Measurements from ENCODE around the gene GDF7.

Gene GDF7

GRCh38 chr2:20666304-20667150 lies at the start of gene GDF7:
TSS of gene GDF7 (plus strand) at chr2:20667144. CDS start at chr2:20667240, 96 bp downstream.
- H3K4me3 ChIP-seq (ENCODE audit: low read depth, low read length) = peak within 1 kb of the TSS; percentile 59
- H3K36me3 ChIP-seq (ENCODE audit: control insufficient read depth, insufficient read depth, low read length) = no peaks in the 10 kb centered on the region
- peaks cover 35% of the 10 kb centered on the region for H3K4me1 ChIP-seq (ENCODE audit: control insufficient read depth, insufficient read depth, low read length)
- H3K9me3 ChIP-seq (ENCODE audit: control insufficient read depth, insufficient read depth, low read length) = no peaks in the 10 kb centered on the region
- no peak within 1 kb of the TSS for H3K27ac ChIP-seq (ENCODE audit: low read depth, low read length)
- H3K27me3 ChIP-seq (ENCODE audit: control insufficient read depth, insufficient read depth, low read length) = peaks cover 96% of the 10 kb centered on the region
- no peak within 1 kb of the TSS for H3K9ac ChIP-seq (ENCODE audit: low read depth, low read length)

DNA sequence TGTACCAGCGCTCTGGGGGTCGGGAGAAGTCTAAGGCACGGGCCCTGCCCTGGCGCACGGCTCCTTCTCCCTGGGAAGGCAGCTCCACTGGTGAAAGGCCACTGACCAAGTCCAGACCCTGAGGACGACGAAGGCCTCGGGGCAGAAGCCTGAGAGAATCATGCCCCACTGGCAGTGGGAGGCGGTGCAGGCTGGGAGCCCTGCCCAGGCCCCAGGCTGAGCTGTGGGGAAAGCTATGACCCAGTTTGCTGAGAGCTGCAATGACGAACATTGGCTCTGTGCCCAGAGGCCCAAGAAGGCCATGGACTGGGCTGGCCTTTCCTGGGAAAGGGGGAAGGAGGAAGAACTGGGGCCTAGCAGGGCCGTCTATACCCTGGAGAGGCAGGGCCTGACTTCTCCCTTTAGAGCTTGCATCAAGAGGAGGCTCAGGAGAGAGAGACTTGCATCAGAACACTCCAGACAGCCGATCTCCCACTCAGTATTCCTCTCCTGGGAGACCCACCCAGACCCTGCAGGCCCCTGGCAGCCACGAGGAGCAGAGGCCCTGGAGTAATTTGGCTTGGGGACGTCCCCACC lies 49.0 kb upstream of the GDF7 start:
- Histone ChIP-seq H3K27me3 (ENCODE audit: control insufficient read depth, insufficient read depth, low read length) (no peaks in the 10 kb centered on the region), H3K27ac (ENCODE audit: low read depth, low read length) (no peak overlapping the region), H3K4me1 (ENCODE audit: control insufficient read depth, insufficient read depth, low read length) (peaks cover 24% of the 10 kb centered on the region; the same call in 1 of the 2 replicates), H3K36me3 (ENCODE audit: control insufficient read depth, insufficient read depth, low read length) (peaks cover 3% of the 10 kb centered on the region; the same call in 1 of the 2 replicates), H3K9ac (ENCODE audit: low read depth, low read length) (no peak overlapping the region), H3K4me3 (ENCODE audit: low read depth, low read length) (no peak overlapping the region), H3K9me3 (ENCODE audit: control insufficient read depth, insufficient read depth, low read length) (no peaks in the 10 kb centered on the region)

GRCh38 chr2:20618468-20618885 lies 48.5 kb upstream of the GDF7 start:
- Histone ChIP-seq H3K4me3 (ENCODE audit: low read depth, low read length) (no peak overlapping the region), H3K27me3 (ENCODE audit: control insufficient read depth, insufficient read depth, low read length) (no peaks in the 10 kb centered on the region), H3K4me1 (ENCODE audit: control insufficient read depth, insufficient read depth, low read length) (peaks cover 24% of the 10 kb centered on the region; the same call in 1 of the 2 replicates), H3K9me3 (ENCODE audit: control insufficient read depth, insufficient read depth, low read length) (no peaks in the 10 kb centered on the region), H3K9ac (ENCODE audit: low read depth, low read length) (no peak overlapping the region), H3K36me3 (ENCODE audit: control insufficient read depth, insufficient read depth, low read length) (peaks cover 3% of the 10 kb centered on the region; the same call in 1 of the 2 replicates), H3K27ac (ENCODE audit: low read depth, low read length) (no peak overlapping the region)

DNA sequence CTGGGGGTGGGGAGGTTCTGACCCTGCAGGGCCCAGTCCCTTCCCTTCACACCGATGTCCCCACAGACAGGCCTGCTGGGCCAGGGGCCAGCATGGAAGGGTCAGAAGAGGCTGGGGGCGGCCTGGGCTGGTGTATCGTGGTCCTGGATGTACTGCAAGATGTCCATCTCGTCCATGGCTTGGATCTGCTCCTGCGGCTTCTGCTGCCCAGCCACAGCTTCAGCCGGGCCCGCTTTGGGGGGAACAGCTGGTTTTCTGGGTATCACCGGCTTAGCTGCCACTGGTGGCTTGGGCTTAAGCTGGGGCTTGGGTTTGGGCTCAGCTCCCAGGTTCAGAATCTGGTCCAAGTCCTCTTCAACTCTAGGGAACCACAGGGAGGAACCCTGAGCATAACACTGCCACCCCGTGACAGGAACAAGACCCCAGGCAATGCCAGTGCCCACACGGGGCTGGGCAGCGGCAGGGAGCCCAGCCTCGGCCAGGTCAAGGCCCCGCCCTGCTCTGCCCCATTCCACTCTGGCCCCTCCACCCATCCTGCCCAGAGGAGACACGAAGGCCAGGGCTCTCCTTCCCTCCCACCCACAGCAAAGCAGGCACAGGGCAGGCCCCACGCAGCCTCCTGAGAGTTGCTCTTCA lies 47.9 kb upstream of the GDF7 start:
- H3K9me3 ChIP-seq (ENCODE audit: control insufficient read depth, insufficient read depth, low read length) = no peaks in the 10 kb centered on the region
- H3K9ac ChIP-seq (ENCODE audit: low read depth, low read length) = no peak overlapping the region
- H3K27me3 ChIP-seq (ENCODE audit: control insufficient read depth, insufficient read depth, low read length) = no peaks in the 10 kb centered on the region
- H3K4me3 ChIP-seq (ENCODE audit: low read depth, low read length) = no peak overlapping the region
- no peak overlapping the region for H3K27ac ChIP-seq (ENCODE audit: low read depth, low read length)
- peaks cover 3% of the 10 kb centered on the region for H3K36me3 ChIP-seq (ENCODE audit: control insufficient read depth, insufficient read depth, low read length)
- peaks cover 21% of the 10 kb centered on the region; the same call in 1 of the 2 replicates for H3K4me1 ChIP-seq (ENCODE audit: control insufficient read depth, insufficient read depth, low read length)

- Histone ChIP-seq H3K36me3 (ENCODE audit: control insufficient read depth, insufficient read depth, low read length) (peaks cover 9% of the 10 kb centered on the region), H3K4me3 (ENCODE audit: low read depth, low read length) (no peak overlapping the region), H3K27ac (ENCODE audit: low read depth, low read length) (no peak overlapping the region), H3K9ac (ENCODE audit: low read depth, low read length) (no peak overlapping the region), H3K27me3 (ENCODE audit: control insufficient read depth, insufficient read depth, low read length) (no peaks in the 10 kb centered on the region), H3K9me3 (ENCODE audit: control insufficient read depth, insufficient read depth, low read length) (no peaks in the 10 kb centered on the region), H3K4me1 (ENCODE audit: control insufficient read depth, insufficient read depth, low read length) (peaks cover 15% of the 10 kb centered on the region; the same call in 1 of the 2 replicates)
These were observed 47.3 kb upstream of the GDF7 start for GRCh38 chr2:20619624-20620024.

GRCh38 chr2:20620271-20620681 lies 46.7 kb upstream of the GDF7 start:
- Histone ChIP-seq H3K4me1 (ENCODE audit: control insufficient read depth, insufficient read depth, low read length) (peaks cover 10% of the 10 kb centered on the region; the same call in 1 of the 2 replicates), H3K9ac (ENCODE audit: low read depth, low read length) (no peak overlapping the region), H3K9me3 (ENCODE audit: control insufficient read depth, insufficient read depth, low read length) (no peaks in the 10 kb centered on the region), H3K27me3 (ENCODE audit: control insufficient read depth, insufficient read depth, low read length) (no peaks in the 10 kb centered on the region), H3K4me3 (ENCODE audit: low read depth, low read length) (no peak overlapping the region), H3K27ac (ENCODE audit: low read depth, low read length) (no peak overlapping the region), H3K36me3 (ENCODE audit: control insufficient read depth, insufficient read depth, low read length) (peaks cover 9% of the 10 kb centered on the region)

- Histone ChIP-seq H3K36me3 (ENCODE audit: control insufficient read depth, insufficient read depth, low read length) (peaks cover 9% of the 10 kb centered on the region), H3K27ac (ENCODE audit: low read depth, low read length) (no peak overlapping the region), H3K9ac (ENCODE audit: low read depth, low read length) (no peak overlapping the region), H3K4me3 (ENCODE audit: low read depth, low read length) (no peak overlapping the region), H3K4me1 (ENCODE audit: control insufficient read depth, insufficient read depth, low read length) (peaks cover 10% of the 10 kb centered on the region; the same call in 1 of the 2 replicates), H3K27me3 (ENCODE audit: control insufficient read depth, insufficient read depth, low read length) (no peaks in the 10 kb centered on the region), H3K9me3 (ENCODE audit: control insufficient read depth, insufficient read depth, low read length) (no peaks in the 10 kb centered on the region)
These were observed 46.1 kb upstream of the GDF7 start for GRCh38 chr2:20620696-20621365.

DNA sequence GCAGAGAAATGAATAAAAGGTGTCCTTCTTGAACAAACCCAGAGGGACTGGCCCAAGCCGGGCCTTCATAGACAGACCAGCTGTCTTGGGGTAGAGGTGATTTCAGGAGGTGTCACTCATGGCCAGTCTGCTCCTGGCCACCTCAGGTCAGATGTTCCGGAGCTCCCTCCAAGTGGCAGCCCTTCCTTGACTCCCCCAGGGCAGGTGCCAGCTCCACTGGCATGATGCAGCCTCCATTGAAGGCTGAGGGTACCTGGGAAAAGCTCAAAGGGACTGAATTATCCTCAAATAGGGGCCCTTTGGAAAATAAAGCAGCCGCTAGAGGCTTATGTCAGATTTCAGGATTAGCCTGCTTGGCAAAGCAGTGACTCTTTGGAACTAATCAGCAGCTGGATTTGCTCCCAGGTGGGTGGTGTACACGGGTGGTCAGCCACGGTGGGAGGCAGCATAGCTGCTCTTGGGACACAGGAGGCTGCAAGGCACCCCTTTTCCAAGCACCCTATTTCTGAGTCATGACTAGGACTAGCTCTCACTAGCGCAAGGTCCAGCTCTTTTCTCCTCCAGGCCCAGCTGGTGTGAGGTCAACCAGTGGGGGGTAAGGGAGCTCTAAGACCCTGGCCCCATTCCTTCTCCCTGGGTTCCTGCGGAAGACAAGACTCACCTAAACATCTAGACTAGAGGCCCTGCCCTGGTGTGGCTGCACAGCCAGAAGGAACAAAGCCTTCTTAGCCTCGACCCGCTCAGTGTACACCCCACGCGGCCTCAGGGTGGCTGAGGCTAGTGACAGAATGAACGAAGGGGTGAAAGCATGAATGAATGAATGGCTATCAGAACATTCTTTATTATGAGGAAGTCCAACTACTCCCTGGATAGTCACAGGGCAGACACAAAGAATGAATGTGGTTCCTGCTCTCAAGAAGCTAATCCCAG lies 45.3 kb upstream of the GDF7 start:
- Histone ChIP-seq H3K9me3 (ENCODE audit: control insufficient read depth, insufficient read depth, low read length) (no peaks in the 10 kb centered on the region), H3K9ac (ENCODE audit: low read depth, low read length) (no peak overlapping the region), H3K27me3 (ENCODE audit: control insufficient read depth, insufficient read depth, low read length) (no peaks in the 10 kb centered on the region), H3K4me3 (ENCODE audit: low read depth, low read length) (no peak overlapping the region), H3K4me1 (ENCODE audit: control insufficient read depth, insufficient read depth, low read length) (peaks cover 10% of the 10 kb centered on the region; the same call in 1 of the 2 replicates), H3K36me3 (ENCODE audit: control insufficient read depth, insufficient read depth, low read length) (peaks cover 9% of the 10 kb centered on the region), H3K27ac (ENCODE audit: low read depth, low read length) (no peak overlapping the region)

DNA sequence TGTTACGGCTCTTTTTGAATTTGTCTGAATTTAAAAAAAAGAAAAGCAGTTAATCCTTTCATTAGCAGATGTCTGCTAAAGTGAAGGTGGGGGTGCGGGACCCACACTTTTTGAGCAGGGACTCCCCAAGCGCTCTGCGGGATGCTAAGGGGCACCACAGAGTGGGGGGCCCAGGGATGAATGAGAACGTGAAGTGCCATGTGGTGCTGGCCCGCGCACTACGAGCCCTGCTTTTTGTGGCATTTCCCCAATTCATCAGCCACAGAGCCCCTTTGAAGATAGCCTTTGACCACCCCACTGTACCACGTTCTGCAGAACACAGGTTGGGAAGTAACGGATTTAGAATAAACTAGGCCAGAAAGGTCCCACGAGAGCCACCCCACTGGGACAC lies 44.7 kb upstream of the GDF7 start:
- no peaks in the 10 kb centered on the region for H3K9me3 ChIP-seq (ENCODE audit: control insufficient read depth, insufficient read depth, low read length)
- peaks cover 4% of the 10 kb centered on the region; the same call in 1 of the 2 replicates for H3K4me1 ChIP-seq (ENCODE audit: control insufficient read depth, insufficient read depth, low read length)
- H3K9ac ChIP-seq (ENCODE audit: low read depth, low read length) = no peak overlapping the region
- H3K27me3 ChIP-seq (ENCODE audit: control insufficient read depth, insufficient read depth, low read length) = no peaks in the 10 kb centered on the region
- peaks cover 9% of the 10 kb centered on the region for H3K36me3 ChIP-seq (ENCODE audit: control insufficient read depth, insufficient read depth, low read length)
- no peak overlapping the region for H3K4me3 ChIP-seq (ENCODE audit: low read depth, low read length)
- H3K27ac ChIP-seq (ENCODE audit: low read depth, low read length) = no peak overlapping the region

DNA sequence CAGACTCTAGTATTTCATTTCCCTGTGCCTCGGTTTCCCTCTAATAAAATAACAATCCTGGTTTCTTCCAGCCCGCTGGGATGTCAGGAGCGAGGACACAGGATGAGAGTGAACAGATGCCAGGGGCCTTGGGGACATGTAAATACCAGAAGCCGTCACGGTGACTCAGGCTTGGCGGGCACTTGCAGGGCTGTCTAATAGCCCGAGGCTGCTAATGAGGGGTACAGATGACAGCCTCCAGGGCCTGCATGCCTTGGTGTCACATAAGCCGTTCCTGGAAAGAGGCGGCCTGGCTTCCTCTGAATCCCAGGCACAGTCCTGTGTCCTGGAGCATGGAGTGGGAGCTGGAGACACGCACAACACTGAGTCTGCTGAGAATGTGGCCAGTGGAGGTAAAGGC lies 44.2 kb upstream of the GDF7 start:
- H3K27ac ChIP-seq (ENCODE audit: low read depth, low read length) = no peak overlapping the region
- H3K4me1 ChIP-seq (ENCODE audit: control insufficient read depth, insufficient read depth, low read length) = no peaks in the 10 kb centered on the region
- no peaks in the 10 kb centered on the region for H3K9me3 ChIP-seq (ENCODE audit: control insufficient read depth, insufficient read depth, low read length)
- H3K27me3 ChIP-seq (ENCODE audit: control insufficient read depth, insufficient read depth, low read length) = no peaks in the 10 kb centered on the region
- H3K36me3 ChIP-seq (ENCODE audit: control insufficient read depth, insufficient read depth, low read length) = peaks cover 9% of the 10 kb centered on the region
- no peak overlapping the region for H3K4me3 ChIP-seq (ENCODE audit: low read depth, low read length)
- no peak overlapping the region for H3K9ac ChIP-seq (ENCODE audit: low read depth, low read length)
